Measurements from ENCODE around the gene SLX4IP.

Gene SLX4IP

GRCh38 chr20:10639077-10639736 lies 204.1 kb downstream of the SLX4IP start:
- DNase-seq, result no peak

- no peak for DNase-seq
These were observed 204.8 kb downstream of the SLX4IP start for GRCh38 chr20:10639737-10640556.

- no peak for DNase-seq
These were observed 205.8 kb downstream of the SLX4IP start for GRCh38 chr20:10640897-10641296.

- no peak for DNase-seq
These were observed 206.4 kb downstream of the SLX4IP start for GRCh38 chr20:10641467-10641866.

GRCh38 chr20:10641893-10642292 lies 206.8 kb downstream of the SLX4IP start:
- DNase-seq, result no peak

GRCh38 chr20:10642856-10643559 lies 207.9 kb downstream of the SLX4IP start:
- DNase-seq, result peak; percentile 24

GRCh38 chr20:10643560-10643873 lies 208.4 kb downstream of the SLX4IP start:
- DNase-seq, result no peak

GRCh38 chr20:10644458-10645204 lies 209.5 kb downstream of the SLX4IP start:
- DNase-seq, result no peak

- no peak for DNase-seq
These were observed 210.1 kb downstream of the SLX4IP start for GRCh38 chr20:10645205-10645570.

- no peak for DNase-seq
These were observed 210.9 kb downstream of the SLX4IP start for GRCh38 chr20:10646006-10646405.

- DNase-seq, result no peak
These were observed 211.8 kb downstream of the SLX4IP start for GRCh38 chr20:10646886-10647420.

- DNase-seq, result no peak
These were observed 212.4 kb downstream of the SLX4IP start for GRCh38 chr20:10647471-10647870.

- no peak for DNase-seq
These were observed 212.8 kb downstream of the SLX4IP start for GRCh38 chr20:10647909-10648308.

GRCh38 chr20:10648651-10649050 lies 213.5 kb downstream of the SLX4IP start:
- no peak for DNase-seq

GRCh38 chr20:10649080-10649796 lies 214.1 kb downstream of the SLX4IP start:
- DNase-seq, result no peak

- DNase-seq, result no peak
These were observed 214.7 kb downstream of the SLX4IP start for GRCh38 chr20:10649797-10650160.

GRCh38 chr20:10651227-10651990 lies 216.3 kb downstream of the SLX4IP start:
- DNase-seq, result no peak

GRCh38 chr20:10652185-10652584 lies 217.1 kb downstream of the SLX4IP start:
- DNase-seq, result no peak

GRCh38 chr20:10652660-10653261 lies 217.7 kb downstream of the SLX4IP start:
- DNase-seq, result no peak

- DNase-seq, result no peak
These were observed 218.6 kb downstream of the SLX4IP start for GRCh38 chr20:10653599-10654249.

- DNase-seq, result no peak
These were observed 219.1 kb downstream of the SLX4IP start for GRCh38 chr20:10654250-10654610.
